H9 (cell line): ENCODE data around the gene ITGB6. TPM values are rescaled to one million over a fixed set of nuclear protein-coding genes. Genes with fewer than 3 reads are reported as not detected.

Experiments
- DNase-seq: peaks from one replicate; pipeline ENCODE4 v3.0.0-alpha.2; 2017
- H2AFZ ChIP-seq: one replicate; pipeline ENCODE4 v1.6.1; 2013; ENCODE audit warnings: mild to moderate bottlenecking, low read length, control low read depth, moderate library complexity
- H2AK5ac ChIP-seq: 2 replicates; pipeline ENCODE4 v1.6.1; 2013; ENCODE audit warnings: low read length, control low read depth, mixed read lengths; ENCODE audit not compliant: insufficient read length
- H2BK120ac ChIP-seq: one replicate; pipeline ENCODE4 v1.6.1; 2013; ENCODE audit warnings: low read depth, mild to moderate bottlenecking, low read length, control low read depth, inconsistent platforms; ENCODE audit not compliant: poor library complexity, severe bottlenecking
- H2BK12ac ChIP-seq: 2 replicates; pipeline ENCODE4 v1.6.1; 2013; ENCODE audit warnings: low read length, control low read depth, mixed read lengths, low read depth; ENCODE audit not compliant: insufficient read length
- H2BK15ac ChIP-seq: 2 replicates; pipeline ENCODE4 v1.6.1; 2013; ENCODE audit warnings: low read depth, low read length, control low read depth
- H2BK20ac ChIP-seq: one replicate; pipeline ENCODE4 v1.6.1; 2013; ENCODE audit warnings: low read depth, mild to moderate bottlenecking, low read length, control low read depth, inconsistent platforms; ENCODE audit not compliant: poor library complexity, severe bottlenecking
- H2BK5ac ChIP-seq: 2 replicates; pipeline ENCODE4 v1.6.1; 2013; ENCODE audit warnings: low read length, control low read depth, mixed read lengths; ENCODE audit not compliant: insufficient read length
- H3K14ac ChIP-seq: 2 replicates; pipeline ENCODE4 v1.6.1; 2013; ENCODE audit warnings: low read length, control low read depth; ENCODE audit not compliant: insufficient read depth
- H3K18ac ChIP-seq: 2 replicates; pipeline ENCODE4 v1.6.1; 2013; ENCODE audit warnings: low read depth, mild to moderate bottlenecking, mixed read lengths, low read length, control low read depth; ENCODE audit not compliant: insufficient read length
- H3K23ac ChIP-seq: 2 replicates; pipeline ENCODE4 v1.6.1; 2013; ENCODE audit warnings: low read length, control low read depth, mixed read lengths, low read depth; ENCODE audit not compliant: insufficient read length
- H3K23me2 ChIP-seq: 2 replicates; pipeline ENCODE4 v1.6.1; 2013; ENCODE audit warnings: low read depth, mild to moderate bottlenecking, mixed read lengths, low read length, control low read depth; ENCODE audit not compliant: insufficient read length, poor library complexity, severe bottlenecking
- H3K27ac ChIP-seq: 2 replicates; pipeline ENCODE4 v1.5.1; 2013; ENCODE audit warnings: low read length, control low read depth, mixed read lengths, low read depth; ENCODE audit not compliant: insufficient read length
- H3K27me3 ChIP-seq: 2 replicates; pipeline ENCODE4 v1.6.1; 2013; ENCODE audit warnings: low read length, control low read depth, inconsistent platforms; ENCODE audit not compliant: insufficient read depth
- H3K4ac ChIP-seq: 2 replicates; pipeline ENCODE4 v1.6.1; 2013; ENCODE audit warnings: low read depth, mild to moderate bottlenecking, control low read depth, inconsistent platforms, low read length, moderate library complexity
- H3K4me1 ChIP-seq: 2 replicates; pipeline ENCODE4 v1.6.1; 2013; ENCODE audit warnings: low read length, control low read depth, inconsistent platforms; ENCODE audit not compliant: insufficient read depth
- H3K4me2 ChIP-seq: 2 replicates; pipeline ENCODE4 v1.6.1; 2013; ENCODE audit warnings: low read length, control low read depth, mixed read lengths; ENCODE audit not compliant: insufficient read length, insufficient read depth
- H3K56ac ChIP-seq: 2 replicates; pipeline ENCODE4 v1.6.1; 2013; ENCODE audit warnings: low read depth, mild to moderate bottlenecking, mixed read lengths, low read length, control low read depth; ENCODE audit not compliant: insufficient read length
- H3K79me1 ChIP-seq: 2 replicates; pipeline ENCODE4 v1.6.1; 2013; ENCODE audit warnings: low read depth, mild to moderate bottlenecking, moderate library complexity, low read length, control low read depth, inconsistent platforms; ENCODE audit not compliant: insufficient read depth, poor library complexity, severe bottlenecking
- H3K79me2 ChIP-seq: 2 replicates; pipeline ENCODE4 v1.6.1; 2013; ENCODE audit warnings: low read length, control low read depth, inconsistent platforms; ENCODE audit not compliant: insufficient read depth
- H3K9ac ChIP-seq: 2 replicates; pipeline ENCODE4 v1.6.1; 2013; ENCODE audit warnings: low read length, control low read depth, mixed read lengths; ENCODE audit not compliant: insufficient read length; ENCODE audit errors: extremely low read depth
- H3K9me3 ChIP-seq: one replicate; pipeline ENCODE4 v1.6.1; 2013; ENCODE audit warnings: low read depth, low read length, inconsistent platforms; ENCODE audit not compliant: control insufficient read depth
- H3T11ph ChIP-seq: one replicate; pipeline ENCODE4 v1.6.1; 2013; ENCODE audit warnings: mild to moderate bottlenecking, low read length, control low read depth, inconsistent platforms
- H4K20me1 ChIP-seq: one replicate; pipeline ENCODE4 v1.6.1; 2013; ENCODE audit not compliant: control insufficient read depth, insufficient read length, insufficient read depth
- H4K5ac ChIP-seq: 2 replicates; pipeline ENCODE4 v1.6.1; 2013; ENCODE audit warnings: low read depth, mild to moderate bottlenecking, mixed read lengths, low read length, control low read depth; ENCODE audit not compliant: insufficient read length
- H4K8ac ChIP-seq: replicated peaks from 2 replicates; pipeline ENCODE4 v1.6.1; 2013; ENCODE audit warnings: low read length, control low read depth, mixed read lengths, low read depth; ENCODE audit not compliant: insufficient read length
- H4K91ac ChIP-seq: 2 replicates; pipeline ENCODE4 v1.6.1; 2013; ENCODE audit warnings: low read depth, mild to moderate bottlenecking, moderate library complexity, mixed read lengths, low read length, control low read depth; ENCODE audit not compliant: insufficient read length
- H3K27ac Mint-ChIP-seq, 3 experiments: 2 replicates in 2 of 3; 3 replicates in 1 of 3; pipeline ENCODE4 v1.8.0; 2020 to 2021; ENCODE audit warnings: mixed read lengths in 3 of 3, mild to moderate bottlenecking in 1 of 3, moderate library complexity in 1 of 3
- H3K27me3 Mint-ChIP-seq: 2 replicates; pipeline ENCODE4 v1.8.0; 2021; ENCODE audit warnings: low read depth, mild to moderate bottlenecking, moderate library complexity, mixed read lengths
- H3K36me3 Mint-ChIP-seq, 3 experiments: 2 replicates in 2 of 3; 3 replicates in 1 of 3; pipeline ENCODE4 v1.8.0; 2020 to 2021; ENCODE audit warnings: low read depth in 3 of 3, mixed read lengths in 3 of 3; ENCODE audit not compliant: insufficient read depth in 1 of 3
- H3K4me1 Mint-ChIP-seq, 2 experiments: 2 replicates each; pipeline ENCODE4 v1.8.0; 2020; ENCODE audit warnings: mixed read lengths in 2 of 2
- H3K4me3 Mint-ChIP-seq, 2 experiments: 2 replicates in 1 of 2; 3 replicates in 1 of 2; pipeline ENCODE4 v1.8.0; 2020 to 2021; ENCODE audit warnings: mild to moderate bottlenecking in 2 of 2, mixed read lengths in 2 of 2, moderate library complexity in 1 of 2
- H3K9me3 Mint-ChIP-seq, 2 experiments: 2 replicates in 1 of 2; 3 replicates in 1 of 2; pipeline ENCODE4 v1.8.0; 2020; ENCODE audit warnings: mild to moderate bottlenecking in 2 of 2, mixed read lengths in 2 of 2, moderate library complexity in 1 of 2
- CTCF ChIP-seq: fragments of 200-600 bp; sonication (generic); conservative IDR thresholded peaks from 3 replicates; pipeline ENCODE4 v1.8.0; 2021; ENCODE audit warnings: antibody characterized with exemption, mild to moderate bottlenecking
- WGBS: extraction: QIAGEN DNeasy Blood & Tissue Kit; methylation state at CpG from one replicate; pipeline ENCODE4 v1.1.7; 2013; ENCODE audit warnings: missing lambda C conversion rate, low lambda C conversion rate, mixed read lengths; ENCODE audit not compliant: insufficient read length; ENCODE audit errors: extremely low coverage; 5-methylcytosine and 5-hydroxymethylcytosine counted together
- total RNA-seq: library from RNA; stranded (reverse); gene quantifications from 2 replicates; pipeline ENCODE4 v1.2.1, GENCODE V29; 2021

ITGB6 gene
- total RNA-seq, 1 experiment from 2014 or later, result not detected

GRCh38 chr2:160104115-160104514 is 96.0 kb downstream of the ITGB6 start:
- Histone ChIP-seq H4K91ac (no peak overlapping the region), H2BK120ac (no peak overlapping the region), H3K23me2 (no peaks in the 10 kb centered on the region), H3K23ac (no peak overlapping the region), H3K18ac (no peak overlapping the region), H4K20me1 (no peaks in the 10 kb centered on the region), H3K79me2 (no peaks in the 10 kb centered on the region), H3K4me1 (no peaks in the 10 kb centered on the region), H3K27ac (no peak overlapping the region), H4K5ac (no peak overlapping the region), H2BK15ac (no peak overlapping the region), H3T11ph (no peak overlapping the region), H3K56ac (no peak overlapping the region), H2BK5ac (no peak overlapping the region), H3K4ac (no peak overlapping the region), H3K4me2 (no peak overlapping the region), H3K79me1 (no peaks in the 10 kb centered on the region), H3K27me3 (no peaks in the 10 kb centered on the region), H3K9me3 (no peaks in the 10 kb centered on the region), H3K9ac (no peak overlapping the region), H2BK20ac (no peak overlapping the region), H4K8ac (no peak overlapping the region), H3K14ac (no peak overlapping the region), H2AFZ (no peak overlapping the region), H2AK5ac (no peak overlapping the region), H2BK12ac (no peak overlapping the region)
- Mint-ChIP-seq H3K4me1 (no peaks in the 10 kb centered on the region), H3K27me3 (peaks cover 2% of the 10 kb centered on the region; the same call in 1 of the 2 replicates), H3K36me3 (no peaks in the 10 kb centered on the region), H3K4me3 (no peak overlapping the region), H3K9me3 (no peaks in the 10 kb centered on the region), H3K27ac (no peak overlapping the region)
- no peak for DNase-seq
- WGBS, result no CpG with 5 or more reads among the region's 2 CpGs
- no peak for TF ChIP-seq CTCF
